Thyroid gland (tissue), 4 donors: ENCODE results near the gene KRT32.

Experiments used
- CTCF ChIP-seq, 6 experiments: fragments of 200-600 bp in 3 of 6; fragments of 450-650 bp in 3 of 6; sonication (generic) in 3 of 6; IDR thresholded peaks; one replicate each; pipeline ENCODE4 v1.5.1; 2016 to 2019; ENCODE audit warnings: antibody characterized with exemption in 6 of 6, mild to moderate bottlenecking in 2 of 6, inconsistent platforms in 1 of 6, moderate library complexity in 1 of 6
- POLR2A ChIP-seq, 2 donors: fragments of 450-650 bp; IDR thresholded peaks; one replicate each; pipeline ENCODE4 v1.6.1; 2017; ENCODE audit warnings: antibody characterized with exemption in 2 of 2, mild to moderate bottlenecking in 2 of 2, moderate library complexity in 1 of 2

GRCh38 chr17:41455236-41455635 lies 11.9 kb downstream of the KRT32 start:
- TF ChIP-seq CTCF (IDR thresholded peaks at IDR 0.05) (no peak), POLR2A (IDR thresholded peaks at IDR 0.05) (no peak)
